SJCRH30 (cell line): Measurements from ENCODE around the gene RS1. TPM values are rescaled to one million over a fixed set of nuclear protein-coding genes. Genes with fewer than 3 reads are reported as not detected.

Experiments used
- DNase-seq, 2 experiments: peaks; one replicate each; pipeline ENCODE4 v3.0.0-alpha.2; 2015 to 2020
- H3K27ac ChIP-seq: fragments of 250-450 bp; sonication (Bioruptor Pico); 2 replicates; pipeline ENCODE4 v1.5.1; 2020; ENCODE audit warnings: mild to moderate bottlenecking, moderate library complexity
- H3K27me3 ChIP-seq: fragments of 250-450 bp; sonication (Bioruptor Pico); 2 replicates; pipeline ENCODE4 v1.5.1; 2020; ENCODE audit warnings: mild to moderate bottlenecking, moderate library complexity
- H3K36me3 ChIP-seq: fragments of 250-450 bp; sonication (Bioruptor Pico); 2 replicates; pipeline ENCODE4 v1.5.1; 2020; ENCODE audit warnings: mild to moderate bottlenecking, moderate library complexity
- H3K4me1 ChIP-seq: fragments of 250-450 bp; sonication (Bioruptor Pico); 2 replicates; pipeline ENCODE4 v1.5.1; 2020; ENCODE audit warnings: mild to moderate bottlenecking, moderate library complexity
- H3K4me3 ChIP-seq: fragments of 250-450 bp; sonication (Bioruptor Pico); 2 replicates; pipeline ENCODE4 v1.5.1; 2020; ENCODE audit warnings: mild to moderate bottlenecking, moderate library complexity
- H3K9me3 ChIP-seq: fragments of 250-450 bp; sonication (Bioruptor Pico); replicated peaks from 2 replicates; pipeline ENCODE4 v1.5.1; 2020; ENCODE audit warnings: mild to moderate bottlenecking, moderate library complexity
- total RNA-seq: library from RNA; depleted of rRNA; stranded (reverse); fragments of >200 nt; shearing (Covaris generic); gene quantifications from 2 replicates; pipeline ENCODE4 v1.2.3, GENCODE V29; 2014; rRNA removed

RS1 gene
- not detected in 2 replicates for total RNA-seq

DNA sequence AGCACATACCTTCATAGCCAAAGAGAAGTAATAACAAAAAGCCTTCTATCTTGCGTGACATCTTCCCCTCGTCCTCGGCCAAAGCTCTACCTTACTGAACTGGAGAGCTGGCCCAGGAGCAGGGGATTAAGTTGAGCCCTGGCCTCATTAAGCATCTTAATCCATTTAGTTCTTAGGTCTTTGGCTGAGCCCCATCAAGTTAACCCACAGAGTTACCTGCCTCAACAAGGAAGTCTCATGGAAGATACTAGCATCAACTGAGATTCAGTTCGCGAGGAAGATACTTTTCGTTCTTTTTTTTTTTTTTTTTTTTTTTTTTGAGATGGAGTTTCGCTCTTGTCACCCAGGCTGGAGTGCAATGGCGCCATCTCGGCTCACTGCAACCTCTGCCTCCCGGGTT, at the start of gene RS1:
Gene RS1 (minus strand): TSS at position 101 of the 400 bp plus-strand sequence. CDS start 40 bp downstream, at position 61.
- Histone ChIP-seq H3K4me1 (no peaks in the 10 kb centered on the region), H3K4me3 (no peak within 1 kb of the TSS)
- no peak for DNase-seq

DNA sequence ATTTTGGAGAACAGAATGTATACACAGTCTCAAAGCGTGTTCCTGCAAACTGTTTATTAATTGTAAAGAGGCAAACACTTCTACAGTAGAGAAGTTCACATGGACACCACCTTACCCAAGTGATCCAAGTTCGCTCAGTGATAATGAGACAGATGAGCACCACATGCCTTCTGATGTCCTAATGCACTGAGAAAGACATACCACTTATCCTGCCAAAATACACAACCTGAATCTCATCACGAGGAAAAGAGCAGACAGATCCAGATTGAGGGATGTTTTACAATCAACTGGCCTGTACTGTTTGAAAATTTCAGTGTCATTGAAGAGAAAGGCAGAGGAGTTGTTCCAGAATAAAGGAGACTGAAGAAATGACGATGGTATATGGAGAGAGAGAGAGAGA, 47.9 kb upstream of the RS1 start:
- DNase-seq = no peak
- H3K36me3 ChIP-seq = no peaks in the 10 kb centered on the region
- no peak overlapping the region for H3K27ac ChIP-seq

More for the DNA sequence above, at the start of gene RS1:
- H3K36me3 ChIP-seq = no peaks in the 10 kb centered on the region
- no peak within 1 kb of the TSS for H3K27ac ChIP-seq
- no peaks in the 10 kb centered on the region for H3K9me3 ChIP-seq
- H3K27me3 ChIP-seq = no peaks in the 10 kb centered on the region

GRCh38 chrX:18714910-18715309, 43.0 kb upstream of the RS1 start:
- Histone ChIP-seq H3K9me3 (no peaks in the 10 kb centered on the region), H3K36me3 (no peaks in the 10 kb centered on the region), H3K27ac (no peak overlapping the region), H3K4me1 (no peaks in the 10 kb centered on the region), H3K27me3 (no peaks in the 10 kb centered on the region), H3K4me3 (no peak overlapping the region)
- no peak for DNase-seq

More for the DNA sequence above, 47.9 kb upstream of the RS1 start:
- Histone ChIP-seq H3K9me3 (no peaks in the 10 kb centered on the region), H3K27me3 (no peaks in the 10 kb centered on the region), H3K4me1 (no peaks in the 10 kb centered on the region), H3K4me3 (no peak overlapping the region)

DNA sequence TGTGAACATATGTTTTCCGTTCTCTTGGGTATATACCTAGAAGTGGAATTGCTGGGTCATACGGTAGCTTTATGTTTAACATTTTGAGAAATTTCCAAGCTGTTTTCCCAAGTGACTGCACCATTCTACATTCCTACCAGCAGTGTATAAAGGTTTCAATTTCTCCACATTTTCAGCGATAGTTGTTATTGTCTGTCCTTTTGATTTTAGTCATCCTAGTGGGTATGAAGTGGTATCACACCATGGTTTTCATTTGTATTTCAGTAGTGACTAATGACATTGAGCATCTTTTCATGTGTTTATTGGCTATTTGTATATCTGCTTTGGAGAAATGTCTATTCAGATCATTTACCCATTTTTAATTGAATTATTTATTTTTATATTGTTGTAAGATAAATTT, 37.9 kb upstream of the RS1 start:
- Histone ChIP-seq H3K4me3 (no peak overlapping the region), H3K27me3 (no peaks in the 10 kb centered on the region), H3K4me1 (no peaks in the 10 kb centered on the region), H3K36me3 (no peaks in the 10 kb centered on the region), H3K9me3 (no peaks in the 10 kb centered on the region), H3K27ac (no peak overlapping the region)
- DNase-seq = no peak

- H3K36me3 ChIP-seq = no peaks in the 10 kb centered on the region
- no peak within 1 kb of the TSS for H3K4me3 ChIP-seq
- DNase-seq = peak in 1 of 2 experiments; percentile 26
- peaks cover 5% of the 10 kb centered on the region for H3K4me1 ChIP-seq
- no peaks in the 10 kb centered on the region for H3K9me3 ChIP-seq
- no peaks in the 10 kb centered on the region for H3K27me3 ChIP-seq
- no peak within 1 kb of the TSS for H3K27ac ChIP-seq
Observed at GRCh38 chrX:18707426-18708049, 35.6 kb upstream of the RS1 start, which contains the start of gene PPEF1. Gene PPEF1, plus strand, starts transcription at chrX:18707645. Its CDS starts 136 bp downstream, at chrX:18707781.

DNA sequence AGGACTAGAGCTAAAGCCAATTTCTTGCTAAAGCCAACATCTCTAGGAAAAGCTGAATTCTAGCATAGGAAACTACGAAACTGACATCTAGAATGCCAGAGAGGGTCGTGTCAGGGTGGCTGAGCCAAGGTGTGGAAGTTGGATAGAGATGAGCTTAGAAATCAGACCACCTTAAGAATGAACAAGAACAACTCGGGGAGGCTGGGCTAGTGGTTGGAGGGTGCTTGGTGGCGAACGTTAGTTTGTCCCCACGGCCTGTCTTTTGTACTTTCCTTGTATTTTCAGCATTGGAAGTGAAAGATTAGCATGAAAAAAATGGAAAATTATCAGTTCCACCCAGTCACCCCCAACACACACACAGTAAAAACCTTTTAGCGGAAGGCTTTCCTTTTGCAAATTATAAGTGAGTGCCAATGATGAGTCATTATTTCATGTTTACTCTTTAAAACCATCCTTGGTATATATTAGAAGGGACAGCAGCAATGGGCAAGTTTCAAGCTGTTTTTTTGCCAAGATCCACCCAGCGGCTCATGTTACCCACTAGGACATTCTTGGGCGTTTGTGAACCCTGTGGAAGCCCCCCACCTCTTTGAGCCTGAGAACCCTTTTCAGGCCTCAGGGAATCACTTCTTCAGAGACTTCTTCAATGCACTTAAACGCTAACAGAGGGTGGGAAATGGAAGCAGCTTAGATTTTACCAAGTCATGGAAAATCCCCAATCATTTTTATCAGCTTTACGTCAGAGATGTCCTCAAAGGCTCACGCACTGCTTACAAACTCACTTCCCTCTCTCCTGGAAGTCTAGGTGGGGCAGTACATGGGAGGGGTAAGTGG, 30.7 kb upstream of the RS1 start:
- Histone ChIP-seq H3K27ac (no peak overlapping the region), H3K36me3 (no peaks in the 10 kb centered on the region), H3K9me3 (no peaks in the 10 kb centered on the region), H3K4me1 (peaks cover 18% of the 10 kb centered on the region), H3K4me3 (no peak overlapping the region), H3K27me3 (no peaks in the 10 kb centered on the region)
- DNase-seq = peak; percentile 8 to 28

- no peak overlapping the region for H3K4me3 ChIP-seq
- DNase-seq = peak; percentile 51 to 60
- H3K27me3 ChIP-seq = no peaks in the 10 kb centered on the region
- no peak overlapping the region for H3K27ac ChIP-seq
- peaks cover 18% of the 10 kb centered on the region for H3K4me1 ChIP-seq
- no peaks in the 10 kb centered on the region for H3K9me3 ChIP-seq
- no peaks in the 10 kb centered on the region for H3K36me3 ChIP-seq
Observed at GRCh38 chrX:18701621-18702361, 29.9 kb upstream of the RS1 start.

- Histone ChIP-seq H3K36me3 (no peaks in the 10 kb centered on the region), H3K27ac (no peak overlapping the region), H3K9me3 (no peaks in the 10 kb centered on the region), H3K4me1 (peaks cover 18% of the 10 kb centered on the region), H3K27me3 (no peaks in the 10 kb centered on the region), H3K4me3 (no peak overlapping the region)
- DNase-seq = no peak
Observed at GRCh38 chrX:18698737-18699650, 27.1 kb upstream of the RS1 start.

DNA sequence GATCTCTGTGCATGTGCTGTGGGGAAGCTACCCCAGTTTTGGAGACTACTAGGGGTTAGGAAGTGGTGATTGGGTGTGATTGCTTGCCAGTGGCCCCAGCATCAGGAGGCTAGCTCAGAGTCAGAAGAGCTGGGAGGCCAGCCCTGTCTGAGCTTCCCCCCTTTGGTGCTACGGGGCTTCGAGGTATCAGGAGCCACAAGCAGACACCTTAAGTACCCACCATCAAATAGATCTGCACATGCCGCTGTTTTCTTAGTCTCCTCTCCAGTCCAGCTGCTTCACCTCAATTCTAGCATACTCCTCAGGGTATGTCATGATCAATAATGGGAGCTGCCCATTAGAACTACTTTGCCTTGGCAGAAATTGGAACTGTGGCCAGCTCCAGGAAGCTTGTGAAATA, 24.7 kb upstream of the RS1 start:
- no peaks in the 10 kb centered on the region for H3K36me3 ChIP-seq
- no peak overlapping the region for H3K4me3 ChIP-seq
- H3K4me1 ChIP-seq = peaks cover 4% of the 10 kb centered on the region; the same call in 1 of the 2 replicates
- no peaks in the 10 kb centered on the region for H3K27me3 ChIP-seq
- no peak for DNase-seq
- H3K27ac ChIP-seq = no peak overlapping the region
- no peaks in the 10 kb centered on the region for H3K9me3 ChIP-seq

DNA sequence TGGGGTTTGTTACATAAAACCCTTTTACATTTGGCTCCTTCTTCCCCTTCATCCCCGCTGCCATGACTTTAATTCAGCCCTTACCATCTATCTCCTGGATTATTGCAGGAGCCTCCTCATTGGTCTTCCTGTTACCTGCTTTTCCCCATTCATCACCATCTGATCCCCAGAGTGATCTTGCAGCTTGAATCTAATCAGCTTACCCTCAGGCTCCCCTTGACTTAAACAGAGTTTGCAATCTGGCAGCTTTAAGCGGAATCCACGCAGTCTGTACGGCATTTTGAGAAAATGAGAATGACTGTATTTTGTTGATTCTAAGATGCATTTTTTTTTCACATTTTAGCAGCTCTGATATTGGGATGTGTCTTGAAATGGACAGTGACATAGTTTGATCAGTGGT, 20.6 kb upstream of the RS1 start:
- H3K4me3 ChIP-seq = no peak overlapping the region
- H3K4me1 ChIP-seq = no peaks in the 10 kb centered on the region
- no peaks in the 10 kb centered on the region for H3K9me3 ChIP-seq
- no peaks in the 10 kb centered on the region for H3K27me3 ChIP-seq
- H3K36me3 ChIP-seq = no peaks in the 10 kb centered on the region
- no peak overlapping the region for H3K27ac ChIP-seq
- DNase-seq = no peak

DNA sequence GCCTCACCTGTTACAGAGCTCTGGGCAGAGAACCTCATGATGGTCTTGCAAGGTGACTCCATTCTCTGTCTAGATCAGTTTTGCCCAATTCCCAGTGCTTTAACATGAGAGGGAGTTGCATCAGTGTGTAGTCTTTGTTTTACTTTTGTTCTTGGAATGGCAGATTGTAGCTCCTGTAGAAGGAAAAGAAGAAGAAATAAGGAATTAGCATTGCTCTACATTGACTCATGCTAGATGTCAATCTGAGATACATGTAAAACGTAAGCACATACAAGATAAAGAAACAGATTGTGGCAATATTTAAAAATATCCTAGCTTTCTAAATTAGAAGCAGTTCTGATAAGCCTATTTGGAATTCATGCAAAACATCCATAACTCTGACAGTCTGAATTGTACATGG, 19.5 kb upstream of the RS1 start:
- no peaks in the 10 kb centered on the region for H3K36me3 ChIP-seq
- H3K4me1 ChIP-seq = no peaks in the 10 kb centered on the region
- no peaks in the 10 kb centered on the region for H3K9me3 ChIP-seq
- H3K27ac ChIP-seq = no peak overlapping the region
- DNase-seq = no peak
- no peaks in the 10 kb centered on the region for H3K27me3 ChIP-seq
- H3K4me3 ChIP-seq = no peak overlapping the region

DNA sequence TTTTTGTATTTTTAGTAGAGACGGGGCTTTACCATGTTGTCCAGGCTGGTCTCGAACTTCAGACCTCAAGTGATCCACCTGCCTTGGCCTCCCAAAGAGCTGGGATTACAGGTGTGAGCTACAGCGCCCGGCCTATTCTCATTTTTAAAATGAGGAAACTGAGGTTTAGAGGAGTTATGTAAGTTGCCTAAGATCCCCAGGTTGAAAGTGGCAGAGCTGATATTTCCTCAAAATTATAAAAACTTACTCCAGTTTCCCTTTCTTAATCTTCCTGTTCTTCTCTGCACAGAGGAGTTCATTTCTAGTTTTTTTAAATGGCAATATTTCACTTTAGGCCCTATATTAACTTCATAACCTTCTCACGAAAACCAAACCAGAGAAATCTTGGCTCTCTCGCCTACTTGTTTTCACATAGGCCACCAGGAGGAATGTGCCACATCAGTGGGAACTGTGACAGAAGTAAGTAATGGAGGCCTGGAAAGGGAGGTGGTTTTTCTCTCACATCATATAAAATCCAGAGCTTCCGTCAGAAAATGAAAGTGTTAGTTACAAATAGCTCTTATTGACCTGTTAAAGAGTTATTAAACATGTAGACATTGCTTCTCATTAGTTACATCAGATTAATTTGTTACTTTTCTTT, 16.1 kb upstream of the RS1 start:
- no peak for DNase-seq
- Histone ChIP-seq H3K9me3 (no peaks in the 10 kb centered on the region), H3K27me3 (no peaks in the 10 kb centered on the region; the same call in 1 of the 2 replicates), H3K36me3 (no peaks in the 10 kb centered on the region), H3K4me3 (no peak overlapping the region), H3K27ac (no peak overlapping the region), H3K4me1 (no peaks in the 10 kb centered on the region)

DNA sequence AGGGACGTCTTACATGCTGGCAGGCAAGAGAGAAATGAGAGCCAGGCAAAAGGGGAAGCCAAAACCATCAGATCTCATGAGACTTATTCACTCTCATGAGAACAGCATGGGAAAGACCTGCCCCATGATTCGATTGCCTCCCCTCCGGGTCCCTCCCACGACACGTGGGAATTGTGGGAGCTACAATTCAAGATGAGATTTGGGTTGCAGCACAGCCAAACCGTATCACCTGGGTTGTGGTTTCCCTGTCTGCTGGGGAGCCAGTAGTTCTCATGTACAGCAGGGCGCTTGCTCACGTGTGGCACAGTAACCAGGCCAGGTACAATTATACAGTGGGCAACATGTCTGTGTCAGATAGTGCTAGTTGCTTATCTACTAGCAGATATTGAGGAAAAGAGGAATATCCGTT, 11.1 kb upstream of the RS1 start:
- no peaks in the 10 kb centered on the region for H3K36me3 ChIP-seq
- H3K27me3 ChIP-seq = no peaks in the 10 kb centered on the region; the same call in 1 of the 2 replicates
- no peak for DNase-seq
- no peak overlapping the region for H3K4me3 ChIP-seq
- no peaks in the 10 kb centered on the region for H3K9me3 ChIP-seq
- no peak overlapping the region for H3K27ac ChIP-seq
- H3K4me1 ChIP-seq = no peaks in the 10 kb centered on the region

GRCh38 chrX:18681996-18682395, 10.1 kb upstream of the RS1 start:
- Histone ChIP-seq H3K4me1 (no peaks in the 10 kb centered on the region), H3K27me3 (no peaks in the 10 kb centered on the region; the same call in 1 of the 2 replicates), H3K36me3 (no peaks in the 10 kb centered on the region), H3K27ac (no peak overlapping the region), H3K9me3 (no peaks in the 10 kb centered on the region), H3K4me3 (no peak overlapping the region)
- no peak for DNase-seq
